CD4-positive, alpha-beta memory T cell (primary cell): ENCODE measurements around the gene TBC1D16. TPM values are rescaled to one million over a fixed set of nuclear protein-coding genes. Genes with fewer than 3 reads are reported as not detected.

Source experiments
- CTCF ChIA-PET: fragments of 350-600 bp; sonication (Branson Sonifier 250); formaldehyde crosslinking; loops from one replicate; lab custom pipeline; 2021; ENCODE audit warnings: inconsistent platforms; ENCODE audit not compliant: partially characterized antibody; lab: Charles Lee
- POLR2A ChIA-PET: fragments of 350-600 bp; sonication (Branson Sonifier 250); formaldehyde crosslinking; loops from one replicate; lab custom pipeline; 2021; ENCODE audit not compliant: partially characterized antibody; lab: Charles Lee
- DNase-seq, 5 donors: peaks; one replicate each; pipeline versions ENCODE4 v3.0.0 to v3.0.0-alpha.2; 2020 to 2022; ENCODE audit warnings: mixed read lengths in 1 of 5
- H3K27ac ChIP-seq: one replicate; pipeline ENCODE4 v1.7.0; 2013; ENCODE audit warnings: low read depth, low read length
- H3K27me3 ChIP-seq: 2 replicates; pipeline ENCODE4 v1.7.0; 2013; ENCODE audit warnings: mild to moderate bottlenecking, low read length, moderate library complexity; ENCODE audit not compliant: insufficient read depth
- H3K36me3 ChIP-seq: 2 replicates; pipeline ENCODE4 v1.7.0; 2013; ENCODE audit warnings: mild to moderate bottlenecking, low read length, moderate library complexity; ENCODE audit not compliant: insufficient read depth
- H3K4me1 ChIP-seq: 2 replicates; pipeline ENCODE4 v1.7.0; 2013; ENCODE audit warnings: mild to moderate bottlenecking, low read length, moderate library complexity; ENCODE audit not compliant: insufficient read depth
- H3K4me3 ChIP-seq, 2 donors: one replicate each; pipeline ENCODE4 v1.7.0; 2013; ENCODE audit warnings: low read length in 2 of 2, mild to moderate bottlenecking in 1 of 2
- H3K9me3 ChIP-seq, 2 donors: one replicate each; pipeline ENCODE4 v1.7.0; 2013; ENCODE audit warnings: low read length in 2 of 2, control low read depth in 1 of 2; ENCODE audit not compliant: control insufficient read depth in 1 of 2
- H3K27ac Mint-ChIP-seq, 7 donors: one replicate each; pipeline ENCODE4 v1.8.0; 2020 to 2021; ENCODE audit warnings: mixed read lengths in 7 of 7, mild to moderate bottlenecking in 6 of 7, inconsistent platforms in 3 of 7, moderate library complexity in 3 of 7
- H3K27me3 Mint-ChIP-seq, 2 donors: one replicate each; pipeline ENCODE4 v1.8.0; 2020 to 2021; ENCODE audit warnings: mixed read lengths in 2 of 2
- H3K36me3 Mint-ChIP-seq, 2 donors: one replicate each; pipeline ENCODE4 v1.8.0; 2020 to 2021; ENCODE audit warnings: mixed read lengths in 2 of 2, inconsistent platforms in 1 of 2, mild to moderate bottlenecking in 1 of 2
- H3K4me1 Mint-ChIP-seq, 4 donors: one replicate each; pipeline ENCODE4 v1.8.0; 2020 to 2021; ENCODE audit warnings: mixed read lengths in 4 of 4, mild to moderate bottlenecking in 1 of 4
- H3K4me3 Mint-ChIP-seq, 8 donors: one replicate each; pipeline ENCODE4 v1.8.0; 2020 to 2021; ENCODE audit warnings: mixed read lengths in 8 of 8, mild to moderate bottlenecking in 7 of 8, moderate library complexity in 6 of 8, inconsistent platforms in 3 of 8
- H3K9me3 Mint-ChIP-seq, 8 donors: one replicate each; pipeline ENCODE4 v1.8.0; 2020 to 2021; ENCODE audit warnings: mixed read lengths in 8 of 8, mild to moderate bottlenecking in 5 of 8, inconsistent platforms in 3 of 8, moderate library complexity in 1 of 8
- intact Hi-C: fragments of 100-400 bp; cut with micrococcal nuclease; formaldehyde crosslinking; loops from one replicate; pipeline ENCODE4 v1.15.1; 2023
- polyA plus RNA-seq, 2 donors: library from polyadenylated mRNA; unstranded; fragments of 300-500 nt; fragmentation: Illumina TruSeq; gene quantifications; one replicate each; pipeline ENCODE4 v1.2.3, GENCODE V29; 2021
- total RNA-seq, 2 experiments: library from RNA; stranded (reverse); gene quantifications; one replicate each; pipeline ENCODE4 v1.2.3, GENCODE V29; 2021

The TBC1D16 gene
- total and polyA plus RNA-seq, 4 experiments from 2014 or later = 1.2 to 1.8 (median 1.3) TPM; not detected in 1

DNA sequence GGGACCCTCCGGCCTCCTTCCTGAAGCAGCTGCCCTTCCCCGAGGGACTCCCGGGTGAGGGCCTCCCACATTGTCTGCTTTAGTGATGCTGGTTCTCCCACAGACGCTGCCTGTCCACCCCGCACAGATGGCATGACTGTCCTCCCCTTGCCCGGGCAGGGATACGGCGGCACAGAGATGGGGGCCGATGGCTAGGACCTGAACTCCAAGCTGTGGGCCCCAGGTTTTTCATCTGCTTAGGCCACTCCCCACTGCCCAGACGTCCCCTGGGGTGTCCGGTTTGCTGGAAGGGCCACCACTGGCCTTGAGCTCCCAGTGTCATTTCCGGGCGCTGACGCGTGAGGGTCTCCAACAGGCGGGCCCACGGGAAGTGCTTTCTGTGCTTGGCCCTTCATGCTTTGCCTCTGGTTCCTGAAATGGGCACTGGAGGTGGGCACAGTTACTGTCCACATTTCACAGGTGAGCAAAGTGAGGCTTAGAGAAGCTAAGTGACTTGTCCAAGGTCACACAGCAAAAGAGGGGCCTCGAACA lies 109.0 kb downstream of the TBC1D16 start:
- no peak for DNase-seq
- no peak overlapping the region for H3K27ac Mint-ChIP-seq
- CTCF ChIA-PET = no interaction called here
- intact Hi-C loops = no loop called here
- H3K36me3 Mint-ChIP-seq = no peaks in the 10 kb centered on the region
- POLR2A ChIA-PET = interaction anchor here (0.6 kb wide), 1 partner anchor 94 kb away, joined by 3 read pairs; no protein-coding TSS in a partner anchor
- Histone ChIP-seq H3K4me3 (no peak overlapping the region), H3K27me3 (peaks cover 3% of the 10 kb centered on the region), H3K36me3 (no peaks in the 10 kb centered on the region), H3K4me1 (no peaks in the 10 kb centered on the region), H3K27ac (no peak overlapping the region), H3K9me3 (no peaks in the 10 kb centered on the region)
- peaks cover 17 to 18% of the 10 kb centered on the region in 2 donors for H3K27me3 Mint-ChIP-seq
- H3K4me3 Mint-ChIP-seq = no peak overlapping the region
- H3K9me3 Mint-ChIP-seq = no peaks in the 10 kb centered on the region
- H3K4me1 Mint-ChIP-seq = peaks cover 0 to 4% (median 2%) of the 10 kb centered on the region in 4 donors

DNA sequence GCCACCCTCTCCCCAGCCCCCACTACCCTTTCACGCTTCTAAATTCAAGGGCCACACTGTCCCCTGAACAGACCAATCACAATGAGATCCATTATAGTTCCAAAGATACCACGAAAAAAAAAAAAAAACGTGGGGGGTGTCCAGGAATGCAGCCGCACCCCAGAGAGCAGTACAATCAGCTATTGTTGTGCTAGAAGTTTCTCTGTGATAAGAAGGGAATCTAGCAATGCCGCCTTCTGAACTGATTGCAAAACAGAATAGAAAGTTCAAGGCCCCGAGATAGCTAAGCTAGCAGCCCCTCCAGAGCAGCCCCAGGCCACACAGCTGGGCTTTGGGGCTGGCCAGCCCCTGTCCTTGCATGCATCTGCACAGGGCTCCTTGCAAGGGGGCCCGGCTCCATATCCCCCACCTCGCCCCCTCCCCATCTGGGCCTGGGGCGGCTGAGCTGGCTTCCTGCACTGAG lies 109.5 kb downstream of the TBC1D16 start:
- CTCF ChIA-PET = no interaction called here
- no peaks in the 10 kb centered on the region for H3K4me1 ChIP-seq

DNA sequence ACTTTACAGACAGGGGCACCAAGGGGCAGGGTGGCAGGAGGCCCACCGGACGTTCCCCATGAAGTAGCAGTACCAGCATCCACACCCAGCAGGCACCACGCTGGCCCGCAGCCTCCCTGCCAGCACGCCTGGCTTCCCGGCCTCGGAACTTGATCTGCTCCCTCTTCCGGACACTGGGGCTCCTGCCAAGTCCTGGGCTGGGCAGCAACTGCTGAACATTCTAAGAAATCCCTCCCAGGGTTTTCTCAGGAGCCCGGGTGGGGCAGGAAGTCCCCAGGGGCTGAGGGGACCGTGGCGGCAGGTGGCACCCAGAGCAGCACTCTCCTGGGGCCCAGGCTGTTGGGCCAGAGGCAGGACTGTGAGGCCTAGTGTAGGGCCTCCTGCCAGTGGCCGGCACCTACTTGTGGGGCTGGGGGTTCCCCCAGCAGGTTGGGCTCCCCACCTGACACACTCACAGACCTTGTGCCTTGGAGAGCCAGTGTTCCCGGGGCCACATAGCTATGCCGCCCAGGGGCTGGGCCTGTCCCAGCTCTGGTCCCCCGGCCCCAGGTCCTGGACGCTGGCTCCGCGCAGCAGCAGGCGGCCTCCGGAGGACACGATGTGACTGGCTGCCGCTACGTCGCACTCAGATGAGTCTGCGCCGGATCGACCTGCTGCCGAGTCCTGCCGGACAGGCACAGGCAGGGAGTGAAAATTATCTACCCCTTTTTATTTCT lies 110.3 kb downstream of the TBC1D16 start:
- H3K36me3 Mint-ChIP-seq = no peaks in the 10 kb centered on the region
- Histone ChIP-seq H3K27me3 (no peaks in the 10 kb centered on the region), H3K36me3 (no peaks in the 10 kb centered on the region), H3K4me3 (no peak overlapping the region), H3K9me3 (no peaks in the 10 kb centered on the region), H3K27ac (no peak overlapping the region), H3K4me1 (no peaks in the 10 kb centered on the region)
- peaks cover 12% of the 10 kb centered on the region in 2 donors for H3K27me3 Mint-ChIP-seq
- DNase-seq = no peak
- H3K9me3 Mint-ChIP-seq = no peaks in the 10 kb centered on the region
- intact Hi-C loops = no loop called here
- no peak overlapping the region for H3K27ac Mint-ChIP-seq
- peaks cover 0 to 4% (median 2%) of the 10 kb centered on the region in 4 donors for H3K4me1 Mint-ChIP-seq
- no peak overlapping the region for H3K4me3 Mint-ChIP-seq
- POLR2A ChIA-PET = no interaction called here
- CTCF ChIA-PET = no interaction called here

More for the DNA sequence above, 109.5 kb downstream of the TBC1D16 start:
- H3K36me3 Mint-ChIP-seq = no peaks in the 10 kb centered on the region
- H3K27ac Mint-ChIP-seq = no peak overlapping the region
- Histone ChIP-seq H3K27ac (no peak overlapping the region), H3K36me3 (no peaks in the 10 kb centered on the region), H3K27me3 (peaks cover 3% of the 10 kb centered on the region), H3K4me3 (no peak overlapping the region), H3K9me3 (no peaks in the 10 kb centered on the region)
- intact Hi-C loops = no loop called here
- no peak for DNase-seq
- POLR2A ChIA-PET = no interaction called here
- peaks cover 0 to 4% (median 2%) of the 10 kb centered on the region in 4 donors for H3K4me1 Mint-ChIP-seq
- peaks cover 13% of the 10 kb centered on the region in 2 donors for H3K27me3 Mint-ChIP-seq
- no peaks in the 10 kb centered on the region for H3K9me3 Mint-ChIP-seq
- H3K4me3 Mint-ChIP-seq = no peak overlapping the region

DNA sequence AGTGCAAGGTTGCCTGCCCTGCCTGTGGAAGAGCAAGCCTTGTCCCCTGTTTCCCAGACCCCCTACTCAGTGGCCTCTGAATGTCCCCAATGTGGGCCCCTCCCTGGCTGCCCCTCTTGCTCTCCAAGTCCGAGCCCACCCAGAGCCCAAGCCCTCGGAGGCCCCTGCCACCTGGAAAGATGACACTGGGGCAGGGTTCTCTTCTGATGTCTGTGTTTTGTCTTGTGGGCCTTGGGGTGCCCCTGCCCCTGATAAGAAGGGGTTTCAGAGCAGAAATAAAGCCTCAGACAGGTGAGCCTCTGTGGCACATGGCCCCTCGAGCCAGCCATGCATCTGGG lies 111.1 kb downstream of the TBC1D16 start:
- H3K9me3 ChIP-seq = no peaks in the 10 kb centered on the region
- Mint-ChIP-seq H3K4me1 (peaks cover 0 to 4% (median 2%) of the 10 kb centered on the region in 4 donors), H3K9me3 (no peaks in the 10 kb centered on the region), H3K27ac (no peak overlapping the region), H3K27me3 (peaks cover 12 to 15% of the 10 kb centered on the region in 2 donors), H3K36me3 (no peaks in the 10 kb centered on the region), H3K4me3 (no peak overlapping the region)
- H3K4me1 ChIP-seq = no peaks in the 10 kb centered on the region
- no peak for DNase-seq
- H3K4me3 ChIP-seq = no peak overlapping the region
- POLR2A ChIA-PET = no interaction called here
- intact Hi-C loops = no loop called here
- H3K27ac ChIP-seq = no peak overlapping the region
- CTCF ChIA-PET = no interaction called here
- H3K36me3 ChIP-seq = no peaks in the 10 kb centered on the region
- no peaks in the 10 kb centered on the region for H3K27me3 ChIP-seq

DNA sequence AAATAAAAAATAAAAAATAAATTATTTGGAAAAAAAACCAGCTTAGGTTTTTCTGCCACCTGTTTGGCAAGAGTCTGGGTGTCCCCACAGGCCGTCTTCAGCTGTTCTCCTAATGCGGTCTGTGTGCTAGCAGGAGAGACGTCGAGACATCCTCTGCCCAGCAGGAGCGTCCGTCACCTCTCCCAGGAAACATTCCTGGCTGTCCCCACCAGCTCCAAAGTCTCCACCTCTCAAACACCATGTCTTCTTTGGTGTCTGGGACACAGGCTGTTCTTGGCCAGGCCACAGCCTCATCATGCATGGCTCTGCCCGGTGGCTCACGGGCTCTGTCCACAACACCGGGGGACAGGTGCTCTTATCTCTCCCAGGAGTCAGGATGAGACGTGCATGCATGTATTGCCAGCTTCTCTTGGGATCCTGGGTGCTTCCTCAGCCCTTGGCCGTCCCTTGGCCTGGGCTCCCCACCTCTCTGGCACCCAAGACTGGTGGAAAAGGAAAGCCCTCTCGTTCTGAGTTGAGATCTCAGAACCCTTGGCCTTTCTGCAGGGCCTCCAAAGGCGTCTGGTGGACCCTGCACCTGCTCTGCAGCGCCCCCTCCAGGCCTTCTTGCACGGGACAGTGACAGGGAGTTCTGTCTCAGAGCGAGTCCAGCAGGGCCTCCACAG lies 111.6 kb downstream of the TBC1D16 start:
- Histone ChIP-seq H3K9me3 (no peaks in the 10 kb centered on the region), H3K27ac (no peak overlapping the region), H3K36me3 (no peaks in the 10 kb centered on the region), H3K4me1 (no peaks in the 10 kb centered on the region), H3K27me3 (no peaks in the 10 kb centered on the region), H3K4me3 (no peak overlapping the region)
- Mint-ChIP-seq H3K27ac (no peak overlapping the region), H3K4me1 (peaks cover 0 to 4% (median 2%) of the 10 kb centered on the region in 4 donors), H3K36me3 (no peaks in the 10 kb centered on the region), H3K4me3 (no peak overlapping the region), H3K9me3 (no peaks in the 10 kb centered on the region), H3K27me3 (peaks cover 11 to 15% of the 10 kb centered on the region in 2 donors)
- POLR2A ChIA-PET = no interaction called here
- CTCF ChIA-PET = interaction anchor here (0.9 kb wide), 1 partner anchor 50 kb away, joined by 3 read pairs; no protein-coding TSS in a partner anchor
- intact Hi-C loops = no loop called here
- DNase-seq = peak in 1 of 5 donors; percentile 16

DNA sequence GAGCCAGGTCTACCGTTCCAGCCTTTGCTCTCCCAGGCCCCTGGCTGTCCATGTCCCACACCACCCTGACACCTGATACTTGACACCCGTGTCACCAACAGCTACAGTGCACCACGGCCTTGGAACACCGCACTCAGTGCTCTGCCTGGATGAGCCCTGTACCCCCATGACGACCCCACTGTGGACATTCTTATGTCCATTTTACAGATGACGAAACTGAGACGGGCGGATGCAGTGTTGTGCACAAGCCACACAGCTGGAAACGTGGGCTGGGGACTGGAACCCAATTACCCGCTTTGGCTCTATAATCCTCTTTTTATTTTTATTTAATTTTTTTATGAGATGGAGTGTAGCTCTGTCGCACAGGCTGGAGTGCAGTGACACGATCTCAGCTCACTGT lies 112.9 kb downstream of the TBC1D16 start:
- no peaks in the 10 kb centered on the region for H3K9me3 Mint-ChIP-seq
- H3K27me3 ChIP-seq = no peaks in the 10 kb centered on the region
- intact Hi-C loops = no loop called here
- no peak for DNase-seq
- H3K4me1 ChIP-seq = no peaks in the 10 kb centered on the region
- H3K4me1 Mint-ChIP-seq = peaks cover 0 to 4% (median under 1%) of the 10 kb centered on the region in 4 donors
- no peaks in the 10 kb centered on the region for H3K36me3 Mint-ChIP-seq
- no peak overlapping the region for H3K4me3 Mint-ChIP-seq
- CTCF ChIA-PET = no interaction called here
- POLR2A ChIA-PET = no interaction called here
- peaks cover 3 to 9% of the 10 kb centered on the region in 2 donors for H3K27me3 Mint-ChIP-seq
- H3K9me3 ChIP-seq = no peaks in the 10 kb centered on the region
- no peak overlapping the region for H3K4me3 ChIP-seq
- H3K27ac ChIP-seq = no peak overlapping the region
- no peaks in the 10 kb centered on the region for H3K36me3 ChIP-seq
- H3K27ac Mint-ChIP-seq = no peak overlapping the region

DNA sequence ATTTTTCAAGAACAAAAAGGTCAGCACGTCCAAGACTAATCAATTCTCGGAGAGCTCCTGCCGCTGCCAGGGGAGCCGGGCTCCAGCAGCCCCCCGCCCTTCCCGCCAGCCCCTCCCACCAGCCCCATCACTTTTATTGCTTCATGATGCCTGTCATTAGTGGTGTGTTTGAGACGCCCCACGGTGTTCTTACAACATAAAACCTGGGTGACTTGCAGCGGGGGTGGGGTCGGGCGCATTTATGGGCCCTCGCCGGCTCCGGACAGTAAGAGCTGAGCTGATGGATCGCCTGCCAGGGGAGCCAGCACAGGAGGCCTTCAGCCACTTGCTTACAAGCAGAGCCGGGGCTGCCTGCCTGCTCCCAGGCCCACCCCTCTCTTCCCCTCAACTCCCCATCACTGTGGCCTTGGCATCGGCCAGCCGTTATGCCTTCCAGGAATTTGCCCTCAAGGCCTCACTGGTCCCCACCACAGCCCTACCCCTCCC lies 113.5 kb downstream of the TBC1D16 start:
- Histone ChIP-seq H3K4me3 (no peak overlapping the region), H3K36me3 (no peaks in the 10 kb centered on the region), H3K9me3 (no peaks in the 10 kb centered on the region), H3K27me3 (no peaks in the 10 kb centered on the region), H3K4me1 (no peaks in the 10 kb centered on the region), H3K27ac (no peak overlapping the region)
- DNase-seq = no peak
- Mint-ChIP-seq H3K4me3 (peak overlapping the region in 1 of 8 donors; percentile 45), H3K9me3 (no peaks in the 10 kb centered on the region), H3K36me3 (no peaks in the 10 kb centered on the region), H3K27me3 (peaks cover 2 to 7% of the 10 kb centered on the region in 2 donors), H3K27ac (no peak overlapping the region), H3K4me1 (peaks cover 0 to 1% (median 0%) of the 10 kb centered on the region in 4 donors)
- POLR2A ChIA-PET = no interaction called here
- CTCF ChIA-PET = no interaction called here
- intact Hi-C loops = no loop called here
